Caco-2 (cell line): Measurements from ENCODE around the gene ZNF226. TPM values are rescaled to one million over a fixed set of nuclear protein-coding genes. Genes with fewer than 3 reads are reported as not detected.
"Not testable (repeated sequence)": the region's sequence is repeated elsewhere in the genome, so short reads cannot be mapped to it uniquely, and the experiment has no call there.

ENCODE experiments used
- Bru-seq: library from RNA; stranded (reverse); fragments of 400-500 nt; gene quantifications from one replicate; lab custom pipeline; 2021; lab: Mats Ljungman, UMichigan
- BruChase-seq, 2 experiments: library from RNA; stranded (reverse); fragments of 400-500 nt; gene quantifications; one replicate each; lab custom pipeline; 2021; lab: Mats Ljungman, UMichigan
- BruUV-seq: library from RNA; stranded (reverse); fragments of 400-500 nt; replicated peaks from 2 replicates; lab custom pipeline; 2021; lab: Mats Ljungman, UMichigan
- CTCF ChIA-PET: fragments of 300-600 bp; sonication (Branson Sonifier 250); formaldehyde crosslinking; loops from one replicate; lab custom pipeline; 2022; ENCODE audit warnings: antibody characterized with exemption; lab: Charles Lee
- POLR2A ChIA-PET: fragments of 300-600 bp; sonication (Branson Sonifier 250); formaldehyde crosslinking; loops from one replicate; lab custom pipeline; 2022; ENCODE audit warnings: antibody characterized with exemption; lab: Charles Lee
- DNase-seq, 2 experiments: peaks; one replicate each; pipeline versions ENCODE4 v3.0.0 to v3.0.0-alpha.2; 2020 to 2022
- H3K27me3 ChIP-seq: replicated peaks from 2 replicates; pipeline ENCODE4 v1.6.0; 2011; ENCODE audit warnings: low read length; ENCODE audit not compliant: control insufficient read depth, insufficient read depth
- H3K36me3 ChIP-seq: 2 replicates; pipeline ENCODE4 v1.5.1; 2011; ENCODE audit warnings: low read length; ENCODE audit not compliant: control insufficient read depth, insufficient read depth
- H3K4me1 ChIP-seq: fragments of 250-450 bp; sonication (Bioruptor Pico); 2 replicates; pipeline ENCODE4 v1.5.1; 2020; ENCODE audit warnings: mild to moderate bottlenecking
- H3K4me3 ChIP-seq: 2 replicates; pipeline ENCODE4 v1.5.1; 2011; ENCODE audit warnings: low read depth, mild to moderate bottlenecking, control low read depth, low read length
- H3K9me3 ChIP-seq: fragments of 250-450 bp; sonication (Bioruptor Pico); 2 replicates; pipeline ENCODE4 v1.5.1; 2020; ENCODE audit warnings: mild to moderate bottlenecking, moderate library complexity
- H3K27ac Mint-ChIP-seq: one replicate; pipeline ENCODE4 v1.8.0; 2022; ENCODE audit warnings: mixed read lengths; ENCODE audit not compliant: unreplicated experiment
- H3K27me3 Mint-ChIP-seq: one replicate; pipeline ENCODE4 v1.8.0; 2022; ENCODE audit warnings: mixed read lengths; ENCODE audit not compliant: insufficient read depth, unreplicated experiment
- H3K36me3 Mint-ChIP-seq: one replicate; pipeline ENCODE4 v1.8.0; 2022; ENCODE audit warnings: mild to moderate bottlenecking, mixed read lengths; ENCODE audit not compliant: insufficient read depth, unreplicated experiment
- H3K4me1 Mint-ChIP-seq: one replicate; pipeline ENCODE4 v1.8.0; 2022; ENCODE audit warnings: low read depth, mixed read lengths; ENCODE audit not compliant: unreplicated experiment
- H3K4me3 Mint-ChIP-seq: one replicate; pipeline ENCODE4 v1.8.0; 2022; ENCODE audit warnings: mild to moderate bottlenecking, moderate library complexity, mixed read lengths; ENCODE audit not compliant: unreplicated experiment
- H3K9me3 Mint-ChIP-seq: one replicate; pipeline ENCODE4 v1.8.0; 2022; ENCODE audit warnings: mixed read lengths; ENCODE audit not compliant: unreplicated experiment
- intact Hi-C: fragments of 100-400 bp; cut with micrococcal nuclease; formaldehyde crosslinking; loops from one replicate; pipeline ENCODE4 v1.10.0; 2022; ENCODE audit not compliant: unreplicated experiment
- long read RNA-seq: library from polyadenylated mRNA; stranded (forward); transcript quantifications from one replicate; pipeline ENCODE4 v2.0.0, GENCODE V29; 2022
- total RNA-seq: library from RNA; stranded (reverse); gene quantifications from 2 replicates; pipeline ENCODE4 v1.2.3, GENCODE V29; 2022
- TF ChIP-seq, protein P1 (sequence below), 2 experiments: fragments of 200-600 bp in 1 of 2; IDR thresholded peaks; 1 replicate in 1 of 2; 2 replicates in 1 of 2; pipeline versions ENCODE4 v1.5.1 to v1.8.0; 2011 to 2022; ENCODE audit warnings: antibody characterized with exemption in 1 of 2, control low read depth in 1 of 2, inconsistent platforms in 1 of 2, low read depth in 1 of 2, low read length in 1 of 2, mild to moderate bottlenecking in 1 of 2, moderate library complexity in 1 of 2; ENCODE audit not compliant: insufficient read depth in 1 of 2, severe bottlenecking in 1 of 2, unreplicated experiment in 1 of 2

The ZNF226 gene
- total RNA-seq (27.0 and 28.0 TPM in 2 replicates), Bru-seq, nascent RNA (percentile 90 among the genes with signal in this experiment), BruChase-seq, experiment 1, labeled RNA remaining after a 2-hour chase (percentile 83 among the genes with signal in this experiment), BruChase-seq, experiment 2, labeled RNA remaining after a 6-hour chase (percentile 77 among the genes with signal in this experiment)
- long read RNA-seq, transcript ZNF226-201 (6 exons, 817 nt) = minor isoform, 5 of 29 reads
- long read RNA-seq, transcript ZNF226-218 (6 exons, 548 nt) = major isoform, 11 of 29 reads
- long read RNA-seq, partial matches to known transcripts = 7 of 29 reads
- long read RNA-seq, other reads (novel, unspliced or antisense) = 5 of 29 reads

- peak; percentile 95 to 98 for DNase-seq
- Mint-ChIP-seq H3K27ac (peak within 1 kb of the TSS; percentile 98), H3K27me3 (no peaks in the 10 kb centered on the region), H3K4me3 (peak within 1 kb of the TSS; percentile 95), H3K36me3 (peaks cover 47% of the 10 kb centered on the region), H3K9me3 (no peaks in the 10 kb centered on the region), H3K4me1 (no peaks in the 10 kb centered on the region)
- TF ChIP-seq, protein P1, sequence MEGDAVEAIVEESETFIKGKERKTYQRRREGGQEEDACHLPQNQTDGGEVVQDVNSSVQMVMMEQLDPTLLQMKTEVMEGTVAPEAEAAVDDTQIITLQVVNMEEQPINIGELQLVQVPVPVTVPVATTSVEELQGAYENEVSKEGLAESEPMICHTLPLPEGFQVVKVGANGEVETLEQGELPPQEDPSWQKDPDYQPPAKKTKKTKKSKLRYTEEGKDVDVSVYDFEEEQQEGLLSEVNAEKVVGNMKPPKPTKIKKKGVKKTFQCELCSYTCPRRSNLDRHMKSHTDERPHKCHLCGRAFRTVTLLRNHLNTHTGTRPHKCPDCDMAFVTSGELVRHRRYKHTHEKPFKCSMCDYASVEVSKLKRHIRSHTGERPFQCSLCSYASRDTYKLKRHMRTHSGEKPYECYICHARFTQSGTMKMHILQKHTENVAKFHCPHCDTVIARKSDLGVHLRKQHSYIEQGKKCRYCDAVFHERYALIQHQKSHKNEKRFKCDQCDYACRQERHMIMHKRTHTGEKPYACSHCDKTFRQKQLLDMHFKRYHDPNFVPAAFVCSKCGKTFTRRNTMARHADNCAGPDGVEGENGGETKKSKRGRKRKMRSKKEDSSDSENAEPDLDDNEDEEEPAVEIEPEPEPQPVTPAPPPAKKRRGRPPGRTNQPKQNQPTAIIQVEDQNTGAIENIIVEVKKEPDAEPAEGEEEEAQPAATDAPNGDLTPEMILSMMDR (IDR thresholded peaks at IDR 0.05; ENCODE audit: insufficient read depth in 1 of 2, low read depth in 1 of 2, low read length in 1 of 2, severe bottlenecking in 1 of 2, unreplicated experiment in 1 of 2) = no peak
- Histone ChIP-seq H3K27me3 (no peaks in the 10 kb centered on the region), H3K4me1 (0 out of 2 replicates have a peak, but pooled peaks cover 10% of the 10 kb centered on the region), H3K9me3 (no peaks in the 10 kb centered on the region), H3K4me3 (peak within 1 kb of the TSS; percentile 79), H3K36me3 (peaks cover 8% of the 10 kb centered on the region; the same call in 1 of the 2 replicates)
- no TSS peak for BruUV-seq
- ChIA-PET CTCF (interaction anchor here (1.1 to 1.3 kb wide), 2 partner anchors 48 to 214 kb away, joined by 3 to 6 read pairs; partner anchors contain the start of genes ZNF221 and ZNF227), POLR2A (interaction anchor here (0.5 to 1.9 kb wide), 18 partner anchors 23 to 1504 kb away, joined by 3 to 11 read pairs (median 4); partner anchors contain the start of genes SMG9, ZNF112, ZNF180 and ZNF221)
- intact Hi-C loops = loop anchor here (1.0 to 10.0 kb wide), 7 partner anchors 24 to 335 kb away; partner anchors contain the start of genes ZNF155, ZNF180, ZNF223 and ZNF224
Observed at GRCh38 chr19:44164673-44165512, at the start of gene ZNF226. TSS of gene ZNF226 (plus strand) at chr19:44165100. CDS start at chr19:44170081, 4,981 bp downstream.

GRCh38 chr19:44121162-44121561, 43.7 kb upstream of the ZNF226 start:
- H3K27ac Mint-ChIP-seq, POLR2A ChIA-PET, H3K4me3 Mint-ChIP-seq, H3K27me3 Mint-ChIP-seq, H3K36me3 ChIP-seq, H3K9me3 ChIP-seq, DNase-seq, BruUV-seq, H3K4me1 Mint-ChIP-seq, CTCF ChIA-PET, H3K27me3 ChIP-seq, H3K4me1 ChIP-seq, H3K4me3 ChIP-seq, intact Hi-C loops: not testable (repeated sequence)
- peaks cover 13% of the 10 kb centered on the region for H3K36me3 Mint-ChIP-seq
- H3K9me3 Mint-ChIP-seq = peaks cover 22% of the 10 kb centered on the region

DNA sequence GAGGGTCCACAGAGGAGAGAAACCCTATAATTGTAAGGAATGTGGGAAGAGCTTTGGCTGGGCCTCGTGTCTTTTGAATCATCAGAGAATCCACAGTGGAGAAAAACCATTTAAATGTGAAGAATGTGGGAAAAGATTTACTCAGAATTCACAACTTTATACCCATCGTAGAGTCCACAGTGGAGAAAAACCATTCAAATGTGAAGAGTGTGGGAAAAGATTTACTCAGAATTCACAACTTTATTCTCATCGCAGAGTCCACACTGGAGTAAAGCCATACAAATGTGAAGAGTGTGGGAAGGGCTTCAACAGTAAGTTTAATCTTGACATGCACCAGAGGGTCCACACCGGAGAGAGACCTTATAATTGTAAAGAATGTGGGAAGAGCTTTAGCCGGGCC, 32.9 kb upstream of the ZNF226 start:
- TF ChIP-seq, protein P1 (IDR thresholded peaks at IDR 0.05; ENCODE audit: insufficient read depth in 1 of 2, low read depth in 1 of 2, low read length in 1 of 2, severe bottlenecking in 1 of 2, unreplicated experiment in 1 of 2) = no peak
- no peaks in the 10 kb centered on the region for H3K9me3 Mint-ChIP-seq

More for the DNA sequence above, 32.9 kb upstream of the ZNF226 start:
- BruUV-seq = no TSS peak
- intact Hi-C loops = no loop called here
- ChIA-PET CTCF (no interaction called here), POLR2A (no interaction called here)
- H3K9me3 ChIP-seq = peaks cover 4% of the 10 kb centered on the region; the same call in 1 of the 2 replicates
- no peak overlapping the region for H3K4me3 ChIP-seq
- Mint-ChIP-seq H3K36me3 (peaks cover 12% of the 10 kb centered on the region), H3K4me1 (no peaks in the 10 kb centered on the region), H3K27ac (no peak overlapping the region), H3K27me3 (peaks cover 3% of the 10 kb centered on the region), H3K4me3 (no peak overlapping the region)
- DNase-seq = no peak
- no peaks in the 10 kb centered on the region for H3K27me3 ChIP-seq
- no peaks in the 10 kb centered on the region for H3K4me1 ChIP-seq
- no peaks in the 10 kb centered on the region; the same call in none of the 2 replicates for H3K36me3 ChIP-seq
